Fibroblast of villous mesenchyme (primary cell): ENCODE results near the gene VPS13D. TPM values are rescaled to one million over a fixed set of nuclear protein-coding genes. Genes with fewer than 3 reads are reported as not detected.

Experiments
- DNase-seq: peaks from one replicate; pipeline ENCODE4 v3.0.0-alpha.2; 2010; ENCODE audit warnings: low read depth
- H3K4me3 ChIP-seq: 2 replicates; pipeline ENCODE4 v1.5.1; 2011; ENCODE audit warnings: low read depth, mild to moderate bottlenecking, low read length
- total RNA-seq: library from RNA; depleted of rRNA; stranded (reverse); fragments of >200 nt; gene quantifications from 2 replicates; pipeline ENCODE4 v1.2.3, GENCODE V29; 2012
- TF ChIP-seq, protein P1 (sequence below): IDR thresholded peaks from 2 replicates; pipeline ENCODE4 v1.5.1; 2012; ENCODE audit warnings: low read depth, mild to moderate bottlenecking, low read length; ENCODE audit not compliant: insufficient read depth

VPS13D gene
- total RNA-seq, 1 donor: 55.3 TPM

GRCh38 chr1:12437629-12438028, 207.8 kb downstream of the VPS13D start:
- H3K4me3 ChIP-seq: no peak overlapping the region
- TF ChIP-seq, protein P1, sequence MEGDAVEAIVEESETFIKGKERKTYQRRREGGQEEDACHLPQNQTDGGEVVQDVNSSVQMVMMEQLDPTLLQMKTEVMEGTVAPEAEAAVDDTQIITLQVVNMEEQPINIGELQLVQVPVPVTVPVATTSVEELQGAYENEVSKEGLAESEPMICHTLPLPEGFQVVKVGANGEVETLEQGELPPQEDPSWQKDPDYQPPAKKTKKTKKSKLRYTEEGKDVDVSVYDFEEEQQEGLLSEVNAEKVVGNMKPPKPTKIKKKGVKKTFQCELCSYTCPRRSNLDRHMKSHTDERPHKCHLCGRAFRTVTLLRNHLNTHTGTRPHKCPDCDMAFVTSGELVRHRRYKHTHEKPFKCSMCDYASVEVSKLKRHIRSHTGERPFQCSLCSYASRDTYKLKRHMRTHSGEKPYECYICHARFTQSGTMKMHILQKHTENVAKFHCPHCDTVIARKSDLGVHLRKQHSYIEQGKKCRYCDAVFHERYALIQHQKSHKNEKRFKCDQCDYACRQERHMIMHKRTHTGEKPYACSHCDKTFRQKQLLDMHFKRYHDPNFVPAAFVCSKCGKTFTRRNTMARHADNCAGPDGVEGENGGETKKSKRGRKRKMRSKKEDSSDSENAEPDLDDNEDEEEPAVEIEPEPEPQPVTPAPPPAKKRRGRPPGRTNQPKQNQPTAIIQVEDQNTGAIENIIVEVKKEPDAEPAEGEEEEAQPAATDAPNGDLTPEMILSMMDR: no peak
- DNase-seq: no peak

DNA sequence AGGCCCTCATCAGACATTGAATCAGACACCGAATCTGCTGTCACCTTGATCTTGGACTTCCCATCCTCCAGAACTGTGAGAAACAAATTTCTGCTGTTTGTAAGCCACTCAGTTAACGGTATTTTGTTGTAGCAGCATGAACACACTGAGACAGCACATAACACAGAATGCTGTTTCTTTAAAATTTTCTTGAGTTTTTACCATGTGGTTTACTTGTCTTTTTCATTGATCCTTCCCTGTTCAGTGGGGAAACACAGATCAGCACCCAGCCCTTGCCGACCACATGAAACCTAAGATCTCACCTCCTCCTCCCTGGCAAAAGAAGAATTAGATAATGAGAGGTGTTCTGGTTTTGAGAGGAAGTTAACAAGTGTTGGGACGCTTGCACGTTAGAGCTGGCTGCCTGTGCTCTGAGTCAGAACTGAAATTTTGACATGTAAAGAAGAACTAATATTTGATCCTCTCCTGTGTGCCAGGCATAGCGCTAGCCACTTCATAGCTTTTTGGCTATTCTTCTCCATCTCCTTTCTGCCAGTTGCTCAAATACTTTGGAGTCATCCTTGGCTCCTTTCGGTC, 208.6 kb downstream of the VPS13D start:
- no peak for DNase-seq

DNA sequence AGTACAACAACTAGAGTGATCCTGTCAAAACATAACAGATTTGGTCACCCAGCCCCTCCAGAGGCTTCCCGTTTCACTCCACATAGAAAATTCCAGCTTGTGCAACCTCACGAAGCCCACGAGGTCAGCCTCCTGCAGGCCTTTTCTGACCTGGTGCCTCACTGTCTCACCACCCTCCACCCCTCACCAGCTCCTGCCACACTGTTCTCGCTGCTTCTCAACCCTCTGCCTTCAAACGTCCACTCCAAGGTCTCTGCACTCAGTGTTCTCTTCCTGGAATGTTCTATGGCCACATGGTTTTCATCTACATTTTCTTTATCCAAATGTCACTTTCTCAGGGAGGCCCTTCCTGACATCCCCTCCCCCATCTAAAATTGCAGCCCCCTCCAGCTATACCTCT, 209.2 kb downstream of the VPS13D start:
- DNase-seq: no peak
- no peak overlapping the region for H3K4me3 ChIP-seq
- TF ChIP-seq, protein P1: no peak

More for the DNA sequence above, 208.6 kb downstream of the VPS13D start:
- TF ChIP-seq, protein P1: no peak
- H3K4me3 ChIP-seq: no peak overlapping the region

- no peak overlapping the region for H3K4me3 ChIP-seq
- DNase-seq: no peak
- TF ChIP-seq, protein P1: no peak
These were observed 211.7 kb downstream of the VPS13D start for GRCh38 chr1:12441414-12442105.

GRCh38 chr1:12442217-12442616, 212.4 kb downstream of the VPS13D start:
- no peak for DNase-seq
- TF ChIP-seq, protein P1: no peak
- no peak overlapping the region for H3K4me3 ChIP-seq

DNA sequence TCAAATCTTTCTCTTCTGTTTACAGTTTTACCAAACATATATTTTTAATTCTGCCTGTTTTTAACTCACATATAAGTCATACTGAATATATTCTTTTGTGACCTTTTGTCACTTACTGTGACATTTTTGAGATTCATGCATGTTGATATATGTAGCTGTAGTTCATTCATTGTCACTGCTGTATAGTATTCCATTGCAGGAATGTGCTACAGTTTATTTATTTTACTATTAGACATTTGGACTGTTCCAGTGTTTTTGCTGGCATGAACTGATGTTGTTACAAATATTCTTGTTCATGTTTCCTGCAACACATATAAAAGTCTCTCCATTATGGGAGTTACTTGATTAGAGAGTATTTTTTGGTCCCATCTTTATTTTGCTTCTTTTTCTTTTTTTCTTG, 213.3 kb downstream of the VPS13D start:
- no peak for DNase-seq
- H3K4me3 ChIP-seq: no peak overlapping the region
- TF ChIP-seq, protein P1: no peak
